Thoracic aorta (tissue), 2 donors: ENCODE data around the gene SLC17A8. TPM values are rescaled to one million over a fixed set of nuclear protein-coding genes. Genes with fewer than 3 reads are reported as not detected.

Experiments used
- ATAC-seq: fragments of 150-250 bp; one replicate; pipeline ENCODE4 v1.8.0; 2017; ENCODE audit warnings: low read depth; ENCODE audit not compliant: insufficient number of reproducible peaks, low FRiP score
- DNase-seq: peaks from one replicate; pipeline ENCODE4 v3.0.0-alpha.2; 2020; ENCODE audit warnings: low spot score
- H3K27ac ChIP-seq, 2 donors: fragments of 200-600 bp; sonication (generic); 1 replicate in 1 of 2; 2 replicates in 1 of 2; pipeline ENCODE4 v1.5.1; 2016; ENCODE audit warnings: mild to moderate bottlenecking in 2 of 2, moderate library complexity in 2 of 2
- H3K27me3 ChIP-seq: fragments of 200-600 bp; sonication (generic); replicated peaks from 2 replicates; pipeline ENCODE4 v1.6.0; 2016; ENCODE audit warnings: mild to moderate bottlenecking; ENCODE audit not compliant: insufficient read depth
- H3K36me3 ChIP-seq: fragments of 200-600 bp; sonication (generic); one replicate; pipeline ENCODE4 v1.5.1; 2016
- H3K4me1 ChIP-seq, 2 donors: fragments of 200-600 bp; sonication (generic); 1 replicate in 1 of 2; 2 replicates in 1 of 2; pipeline versions ENCODE4 v1.5.1 to v1.6.0; 2016; ENCODE audit warnings: low read depth in 2 of 2, mild to moderate bottlenecking in 1 of 2; ENCODE audit not compliant: control insufficient read depth in 1 of 2
- H3K4me3 ChIP-seq: fragments of 200-600 bp; sonication (generic); 2 replicates; pipeline ENCODE4 v1.5.1; 2016; ENCODE audit warnings: mild to moderate bottlenecking
- H3K9me3 ChIP-seq: fragments of 200-600 bp; sonication (generic); 2 replicates; pipeline ENCODE4 v1.5.1; 2016
- total RNA-seq, 2 donors: library from RNA; depleted of rRNA; stranded (reverse); fragments of >200 nt; gene quantifications; one replicate each; pipeline versions ENCODE4 v1.1.0 to v1.2.3, GENCODE V29; 2016
- TF ChIP-seq, protein P1 (sequence below): fragments of 200-600 bp; sonication (generic); IDR thresholded peaks from one replicate; pipeline ENCODE4 v1.5.1; 2019; ENCODE audit warnings: antibody characterized with exemption

Gene SLC17A8
- total RNA-seq, 2 donors from 2014 or later: not detected

- TF ChIP-seq, protein P1, sequence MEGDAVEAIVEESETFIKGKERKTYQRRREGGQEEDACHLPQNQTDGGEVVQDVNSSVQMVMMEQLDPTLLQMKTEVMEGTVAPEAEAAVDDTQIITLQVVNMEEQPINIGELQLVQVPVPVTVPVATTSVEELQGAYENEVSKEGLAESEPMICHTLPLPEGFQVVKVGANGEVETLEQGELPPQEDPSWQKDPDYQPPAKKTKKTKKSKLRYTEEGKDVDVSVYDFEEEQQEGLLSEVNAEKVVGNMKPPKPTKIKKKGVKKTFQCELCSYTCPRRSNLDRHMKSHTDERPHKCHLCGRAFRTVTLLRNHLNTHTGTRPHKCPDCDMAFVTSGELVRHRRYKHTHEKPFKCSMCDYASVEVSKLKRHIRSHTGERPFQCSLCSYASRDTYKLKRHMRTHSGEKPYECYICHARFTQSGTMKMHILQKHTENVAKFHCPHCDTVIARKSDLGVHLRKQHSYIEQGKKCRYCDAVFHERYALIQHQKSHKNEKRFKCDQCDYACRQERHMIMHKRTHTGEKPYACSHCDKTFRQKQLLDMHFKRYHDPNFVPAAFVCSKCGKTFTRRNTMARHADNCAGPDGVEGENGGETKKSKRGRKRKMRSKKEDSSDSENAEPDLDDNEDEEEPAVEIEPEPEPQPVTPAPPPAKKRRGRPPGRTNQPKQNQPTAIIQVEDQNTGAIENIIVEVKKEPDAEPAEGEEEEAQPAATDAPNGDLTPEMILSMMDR: no peak
- Histone ChIP-seq H3K9me3 (no peaks in the 10 kb centered on the region), H3K36me3 (no peaks in the 10 kb centered on the region), H3K27ac (no peak overlapping the region), H3K27me3 (no peaks in the 10 kb centered on the region), H3K4me1 (no peaks in the 10 kb centered on the region), H3K4me3 (no peak overlapping the region)
- no peak for ATAC-seq
- no peak for DNase-seq
These were observed 24.5 kb downstream of the SLC17A8 start for GRCh38 chr12:100381379-100381778.

DNA sequence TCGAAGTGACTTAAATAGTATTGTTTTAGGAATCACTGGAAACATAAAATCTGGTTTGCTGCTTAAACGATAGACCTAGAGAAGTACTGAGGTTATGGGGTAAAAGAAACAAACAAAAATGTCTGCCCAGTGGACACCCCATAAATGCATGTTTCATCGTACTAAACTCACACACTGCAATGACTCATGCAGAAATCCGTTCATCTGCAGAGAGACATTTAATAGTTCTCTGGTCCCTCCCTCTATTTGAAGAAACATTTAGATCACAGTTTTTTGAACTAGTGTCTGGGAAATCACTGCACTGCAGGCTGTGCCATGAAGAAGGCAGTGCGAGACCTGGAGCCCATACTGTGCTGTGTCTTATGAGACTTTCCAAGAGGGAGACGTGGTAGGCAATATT, 25.5 kb downstream of the SLC17A8 start:
- Histone ChIP-seq H3K27me3 (no peaks in the 10 kb centered on the region), H3K4me3 (no peak overlapping the region), H3K9me3 (no peaks in the 10 kb centered on the region), H3K4me1 (no peaks in the 10 kb centered on the region), H3K27ac (no peak overlapping the region), H3K36me3 (no peaks in the 10 kb centered on the region)
- no peak for ATAC-seq
- TF ChIP-seq, protein P1: no peak
- no peak for DNase-seq

DNA sequence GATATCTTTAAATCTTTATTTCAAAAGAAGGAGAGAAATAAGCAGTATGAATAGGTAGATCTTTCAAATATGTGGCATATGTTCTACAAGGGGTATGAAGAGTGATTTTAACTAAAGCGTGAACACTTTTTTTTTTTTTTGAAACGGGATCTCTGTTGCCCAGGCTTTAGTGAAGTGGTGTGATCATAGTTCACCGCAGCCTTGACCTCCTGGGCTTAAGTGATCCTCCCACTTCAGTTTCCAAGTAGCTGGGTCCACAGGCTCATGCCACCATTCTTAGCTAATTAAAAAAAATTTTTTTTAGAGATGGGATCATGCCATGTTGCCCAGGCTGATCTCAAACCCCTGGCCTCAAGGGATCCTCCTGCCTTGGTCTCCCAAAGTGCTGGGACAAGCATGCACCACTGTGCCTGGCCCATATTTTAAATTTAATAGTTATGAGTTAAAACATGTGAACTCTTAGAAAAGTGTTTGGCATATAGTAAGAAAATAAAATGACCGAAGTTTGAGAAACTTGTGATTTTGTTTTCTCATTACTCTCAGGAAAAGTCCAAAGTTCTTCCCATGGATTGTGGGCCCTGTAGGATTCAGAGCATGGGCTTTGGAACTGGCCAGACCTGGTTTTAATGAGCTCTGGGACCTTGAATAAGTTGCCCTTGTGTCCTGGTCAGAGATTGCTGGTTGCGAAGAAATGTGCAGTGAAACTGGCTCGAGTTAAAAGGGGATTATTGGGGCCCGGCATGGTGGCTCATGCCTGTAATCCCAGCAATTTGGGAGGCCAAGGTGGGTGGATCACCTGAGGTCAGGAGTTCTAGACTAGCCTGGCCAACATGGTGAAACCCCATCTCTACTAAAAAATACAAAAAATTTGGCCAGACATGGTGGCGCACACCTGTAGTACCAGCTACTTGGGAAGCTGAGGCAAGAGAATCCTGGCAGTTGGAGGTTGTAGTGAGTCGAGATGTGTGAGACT, 27.0 kb downstream of the SLC17A8 start:
- H3K27ac ChIP-seq: no peak overlapping the region
- DNase-seq: no peak
- H3K4me3 ChIP-seq: no peak overlapping the region
- no peak for ATAC-seq
- no peaks in the 10 kb centered on the region for H3K9me3 ChIP-seq
- TF ChIP-seq, protein P1: no peak
- H3K4me1 ChIP-seq: no peaks in the 10 kb centered on the region
- H3K27me3 ChIP-seq: no peaks in the 10 kb centered on the region
- no peaks in the 10 kb centered on the region for H3K36me3 ChIP-seq

DNA sequence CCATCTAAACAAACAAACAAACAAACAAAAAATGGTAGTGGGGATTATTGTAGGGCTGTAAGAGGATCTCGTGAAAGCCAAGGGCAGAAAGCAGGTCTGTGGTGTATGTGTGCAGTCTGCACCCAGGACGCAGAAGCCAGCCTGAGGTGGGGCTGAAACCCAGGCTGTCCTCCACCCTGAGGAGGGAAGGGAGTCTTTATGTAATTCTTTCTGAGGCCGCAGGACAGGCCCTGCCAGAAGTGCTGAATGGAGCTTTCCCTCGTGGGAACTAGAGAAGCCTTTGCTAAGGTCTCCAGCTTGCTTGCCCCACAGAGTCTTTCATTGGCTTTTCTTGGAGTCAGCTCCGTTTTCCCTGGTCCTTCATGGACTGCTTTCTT, 27.7 kb downstream of the SLC17A8 start:
- Histone ChIP-seq H3K27ac (no peak overlapping the region), H3K4me3 (no peak overlapping the region), H3K36me3 (no peaks in the 10 kb centered on the region), H3K9me3 (no peaks in the 10 kb centered on the region), H3K4me1 (no peaks in the 10 kb centered on the region), H3K27me3 (no peaks in the 10 kb centered on the region)
- TF ChIP-seq, protein P1: no peak
- ATAC-seq (no peak), DNase-seq (no peak)

- no peaks in the 10 kb centered on the region for H3K27me3 ChIP-seq
- H3K4me3 ChIP-seq: no peak overlapping the region
- no peaks in the 10 kb centered on the region for H3K36me3 ChIP-seq
- H3K9me3 ChIP-seq: no peaks in the 10 kb centered on the region
- TF ChIP-seq, protein P1: no peak
- no peak overlapping the region for H3K27ac ChIP-seq
- H3K4me1 ChIP-seq: no peaks in the 10 kb centered on the region
- no peak for ATAC-seq
- DNase-seq: no peak
These were observed 31.5 kb downstream of the SLC17A8 start for GRCh38 chr12:100388382-100388781.
